H9 (cell line): ENCODE results near the gene LIAS. TPM values are rescaled to one million over a fixed set of nuclear protein-coding genes. Genes with fewer than 3 reads are reported as not detected.

Experiments
- DNase-seq: peaks from one replicate; pipeline ENCODE4 v3.0.0-alpha.2; 2017
- H2AFZ ChIP-seq: one replicate; pipeline ENCODE4 v1.6.1; 2013; ENCODE audit warnings: mild to moderate bottlenecking, low read length, control low read depth, moderate library complexity
- H2AK5ac ChIP-seq: 2 replicates; pipeline ENCODE4 v1.6.1; 2013; ENCODE audit warnings: low read length, control low read depth, mixed read lengths; ENCODE audit not compliant: insufficient read length
- H2BK120ac ChIP-seq: one replicate; pipeline ENCODE4 v1.6.1; 2013; ENCODE audit warnings: low read depth, mild to moderate bottlenecking, low read length, control low read depth, inconsistent platforms; ENCODE audit not compliant: poor library complexity, severe bottlenecking
- H2BK12ac ChIP-seq: 2 replicates; pipeline ENCODE4 v1.6.1; 2013; ENCODE audit warnings: low read length, control low read depth, mixed read lengths, low read depth; ENCODE audit not compliant: insufficient read length
- H2BK15ac ChIP-seq: 2 replicates; pipeline ENCODE4 v1.6.1; 2013; ENCODE audit warnings: low read depth, low read length, control low read depth
- H2BK20ac ChIP-seq: one replicate; pipeline ENCODE4 v1.6.1; 2013; ENCODE audit warnings: low read depth, mild to moderate bottlenecking, low read length, control low read depth, inconsistent platforms; ENCODE audit not compliant: poor library complexity, severe bottlenecking
- H2BK5ac ChIP-seq: 2 replicates; pipeline ENCODE4 v1.6.1; 2013; ENCODE audit warnings: low read length, control low read depth, mixed read lengths; ENCODE audit not compliant: insufficient read length
- H3K14ac ChIP-seq: 2 replicates; pipeline ENCODE4 v1.6.1; 2013; ENCODE audit warnings: low read length, control low read depth; ENCODE audit not compliant: insufficient read depth
- H3K18ac ChIP-seq: 2 replicates; pipeline ENCODE4 v1.6.1; 2013; ENCODE audit warnings: low read depth, mild to moderate bottlenecking, mixed read lengths, low read length, control low read depth; ENCODE audit not compliant: insufficient read length
- H3K23ac ChIP-seq: 2 replicates; pipeline ENCODE4 v1.6.1; 2013; ENCODE audit warnings: low read length, control low read depth, mixed read lengths, low read depth; ENCODE audit not compliant: insufficient read length
- H3K23me2 ChIP-seq: 2 replicates; pipeline ENCODE4 v1.6.1; 2013; ENCODE audit warnings: low read depth, mild to moderate bottlenecking, mixed read lengths, low read length, control low read depth; ENCODE audit not compliant: insufficient read length, poor library complexity, severe bottlenecking
- H3K27ac ChIP-seq: 2 replicates; pipeline ENCODE4 v1.5.1; 2013; ENCODE audit warnings: low read length, control low read depth, mixed read lengths, low read depth; ENCODE audit not compliant: insufficient read length
- H3K27me3 ChIP-seq: 2 replicates; pipeline ENCODE4 v1.6.1; 2013; ENCODE audit warnings: low read length, control low read depth, inconsistent platforms; ENCODE audit not compliant: insufficient read depth
- H3K4ac ChIP-seq: 2 replicates; pipeline ENCODE4 v1.6.1; 2013; ENCODE audit warnings: low read depth, mild to moderate bottlenecking, control low read depth, inconsistent platforms, low read length, moderate library complexity
- H3K4me1 ChIP-seq: 2 replicates; pipeline ENCODE4 v1.6.1; 2013; ENCODE audit warnings: low read length, control low read depth, inconsistent platforms; ENCODE audit not compliant: insufficient read depth
- H3K4me2 ChIP-seq: 2 replicates; pipeline ENCODE4 v1.6.1; 2013; ENCODE audit warnings: low read length, control low read depth, mixed read lengths; ENCODE audit not compliant: insufficient read length, insufficient read depth
- H3K56ac ChIP-seq: 2 replicates; pipeline ENCODE4 v1.6.1; 2013; ENCODE audit warnings: low read depth, mild to moderate bottlenecking, mixed read lengths, low read length, control low read depth; ENCODE audit not compliant: insufficient read length
- H3K79me1 ChIP-seq: 2 replicates; pipeline ENCODE4 v1.6.1; 2013; ENCODE audit warnings: low read depth, mild to moderate bottlenecking, moderate library complexity, low read length, control low read depth, inconsistent platforms; ENCODE audit not compliant: insufficient read depth, poor library complexity, severe bottlenecking
- H3K79me2 ChIP-seq: 2 replicates; pipeline ENCODE4 v1.6.1; 2013; ENCODE audit warnings: low read length, control low read depth, inconsistent platforms; ENCODE audit not compliant: insufficient read depth
- H3K9ac ChIP-seq: 2 replicates; pipeline ENCODE4 v1.6.1; 2013; ENCODE audit warnings: low read length, control low read depth, mixed read lengths; ENCODE audit not compliant: insufficient read length; ENCODE audit errors: extremely low read depth
- H3K9me3 ChIP-seq: one replicate; pipeline ENCODE4 v1.6.1; 2013; ENCODE audit warnings: low read depth, low read length, inconsistent platforms; ENCODE audit not compliant: control insufficient read depth
- H3T11ph ChIP-seq: one replicate; pipeline ENCODE4 v1.6.1; 2013; ENCODE audit warnings: mild to moderate bottlenecking, low read length, control low read depth, inconsistent platforms
- H4K20me1 ChIP-seq: one replicate; pipeline ENCODE4 v1.6.1; 2013; ENCODE audit not compliant: control insufficient read depth, insufficient read length, insufficient read depth
- H4K5ac ChIP-seq: 2 replicates; pipeline ENCODE4 v1.6.1; 2013; ENCODE audit warnings: low read depth, mild to moderate bottlenecking, mixed read lengths, low read length, control low read depth; ENCODE audit not compliant: insufficient read length
- H4K8ac ChIP-seq: replicated peaks from 2 replicates; pipeline ENCODE4 v1.6.1; 2013; ENCODE audit warnings: low read length, control low read depth, mixed read lengths, low read depth; ENCODE audit not compliant: insufficient read length
- H4K91ac ChIP-seq: 2 replicates; pipeline ENCODE4 v1.6.1; 2013; ENCODE audit warnings: low read depth, mild to moderate bottlenecking, moderate library complexity, mixed read lengths, low read length, control low read depth; ENCODE audit not compliant: insufficient read length
- H3K27ac Mint-ChIP-seq, 3 experiments: 2 replicates in 2 of 3; 3 replicates in 1 of 3; pipeline ENCODE4 v1.8.0; 2020 to 2021; ENCODE audit warnings: mixed read lengths in 3 of 3, mild to moderate bottlenecking in 1 of 3, moderate library complexity in 1 of 3
- H3K27me3 Mint-ChIP-seq: 2 replicates; pipeline ENCODE4 v1.8.0; 2021; ENCODE audit warnings: low read depth, mild to moderate bottlenecking, moderate library complexity, mixed read lengths
- H3K36me3 Mint-ChIP-seq, 3 experiments: 2 replicates in 2 of 3; 3 replicates in 1 of 3; pipeline ENCODE4 v1.8.0; 2020 to 2021; ENCODE audit warnings: low read depth in 3 of 3, mixed read lengths in 3 of 3; ENCODE audit not compliant: insufficient read depth in 1 of 3
- H3K4me1 Mint-ChIP-seq, 2 experiments: 2 replicates each; pipeline ENCODE4 v1.8.0; 2020; ENCODE audit warnings: mixed read lengths in 2 of 2
- H3K4me3 Mint-ChIP-seq, 2 experiments: 2 replicates in 1 of 2; 3 replicates in 1 of 2; pipeline ENCODE4 v1.8.0; 2020 to 2021; ENCODE audit warnings: mild to moderate bottlenecking in 2 of 2, mixed read lengths in 2 of 2, moderate library complexity in 1 of 2
- H3K9me3 Mint-ChIP-seq, 2 experiments: 2 replicates in 1 of 2; 3 replicates in 1 of 2; pipeline ENCODE4 v1.8.0; 2020; ENCODE audit warnings: mild to moderate bottlenecking in 2 of 2, mixed read lengths in 2 of 2, moderate library complexity in 1 of 2
- WGBS: extraction: QIAGEN DNeasy Blood & Tissue Kit; methylation state at CpG from one replicate; pipeline ENCODE4 v1.1.7; 2013; ENCODE audit warnings: missing lambda C conversion rate, low lambda C conversion rate, mixed read lengths; ENCODE audit not compliant: insufficient read length; ENCODE audit errors: extremely low coverage; 5-methylcytosine and 5-hydroxymethylcytosine counted together
- total RNA-seq: library from RNA; stranded (reverse); gene quantifications from 2 replicates; pipeline ENCODE4 v1.2.1, GENCODE V29; 2021
- TF ChIP-seq, protein P1 (sequence below): fragments of 200-600 bp; sonication (generic); conservative IDR thresholded peaks from 3 replicates; pipeline ENCODE4 v1.8.0; 2021; ENCODE audit warnings: antibody characterized with exemption, mild to moderate bottlenecking

The LIAS gene
- total RNA-seq, 1 experiment from 2014 or later, result 18.5 TPM

GRCh38 chr4:39494354-39494753, 35.5 kb downstream of the LIAS start:
- Histone ChIP-seq H3K79me2 (no peaks in the 10 kb centered on the region), H2AK5ac (no peak overlapping the region), H3K18ac (no peak overlapping the region), H3K14ac (no peak overlapping the region), H3K23me2 (no peaks in the 10 kb centered on the region), H2BK5ac (no peak overlapping the region), H3K9ac (no peak overlapping the region), H4K8ac (no peak overlapping the region), H3K4me1 (no peaks in the 10 kb centered on the region), H3K27me3 (no peaks in the 10 kb centered on the region), H2BK20ac (no peak overlapping the region), H3K23ac (no peak overlapping the region), H3K79me1 (no peaks in the 10 kb centered on the region), H2BK15ac (no peak overlapping the region), H2AFZ (no peak overlapping the region), H3T11ph (no peak overlapping the region), H4K20me1 (no peaks in the 10 kb centered on the region), H2BK12ac (no peak overlapping the region), H4K5ac (no peak overlapping the region), H3K27ac (no peak overlapping the region), H3K4me2 (no peak overlapping the region), H4K91ac (no peak overlapping the region), H3K4ac (no peak overlapping the region), H3K9me3 (no peaks in the 10 kb centered on the region), H3K56ac (no peak overlapping the region), H2BK120ac (no peak overlapping the region)
- Mint-ChIP-seq H3K36me3 (peaks cover 0 to 11% (median 4%) of the 10 kb centered on the region in 3 experiments; a peak in 4 of 7 replicates), H3K9me3 (no peaks in the 10 kb centered on the region), H3K27me3 (no peaks in the 10 kb centered on the region), H3K4me3 (no peak overlapping the region), H3K4me1 (no peaks in the 10 kb centered on the region), H3K27ac (no peak overlapping the region)
- no peak for DNase-seq
- TF ChIP-seq, protein P1, sequence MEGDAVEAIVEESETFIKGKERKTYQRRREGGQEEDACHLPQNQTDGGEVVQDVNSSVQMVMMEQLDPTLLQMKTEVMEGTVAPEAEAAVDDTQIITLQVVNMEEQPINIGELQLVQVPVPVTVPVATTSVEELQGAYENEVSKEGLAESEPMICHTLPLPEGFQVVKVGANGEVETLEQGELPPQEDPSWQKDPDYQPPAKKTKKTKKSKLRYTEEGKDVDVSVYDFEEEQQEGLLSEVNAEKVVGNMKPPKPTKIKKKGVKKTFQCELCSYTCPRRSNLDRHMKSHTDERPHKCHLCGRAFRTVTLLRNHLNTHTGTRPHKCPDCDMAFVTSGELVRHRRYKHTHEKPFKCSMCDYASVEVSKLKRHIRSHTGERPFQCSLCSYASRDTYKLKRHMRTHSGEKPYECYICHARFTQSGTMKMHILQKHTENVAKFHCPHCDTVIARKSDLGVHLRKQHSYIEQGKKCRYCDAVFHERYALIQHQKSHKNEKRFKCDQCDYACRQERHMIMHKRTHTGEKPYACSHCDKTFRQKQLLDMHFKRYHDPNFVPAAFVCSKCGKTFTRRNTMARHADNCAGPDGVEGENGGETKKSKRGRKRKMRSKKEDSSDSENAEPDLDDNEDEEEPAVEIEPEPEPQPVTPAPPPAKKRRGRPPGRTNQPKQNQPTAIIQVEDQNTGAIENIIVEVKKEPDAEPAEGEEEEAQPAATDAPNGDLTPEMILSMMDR, result no peak
- no CpG with 5 or more reads among the region's 1 CpG for WGBS
